ENCODE measurements around the gene RNU6-1.

The RNU6-1 gene

DNA sequence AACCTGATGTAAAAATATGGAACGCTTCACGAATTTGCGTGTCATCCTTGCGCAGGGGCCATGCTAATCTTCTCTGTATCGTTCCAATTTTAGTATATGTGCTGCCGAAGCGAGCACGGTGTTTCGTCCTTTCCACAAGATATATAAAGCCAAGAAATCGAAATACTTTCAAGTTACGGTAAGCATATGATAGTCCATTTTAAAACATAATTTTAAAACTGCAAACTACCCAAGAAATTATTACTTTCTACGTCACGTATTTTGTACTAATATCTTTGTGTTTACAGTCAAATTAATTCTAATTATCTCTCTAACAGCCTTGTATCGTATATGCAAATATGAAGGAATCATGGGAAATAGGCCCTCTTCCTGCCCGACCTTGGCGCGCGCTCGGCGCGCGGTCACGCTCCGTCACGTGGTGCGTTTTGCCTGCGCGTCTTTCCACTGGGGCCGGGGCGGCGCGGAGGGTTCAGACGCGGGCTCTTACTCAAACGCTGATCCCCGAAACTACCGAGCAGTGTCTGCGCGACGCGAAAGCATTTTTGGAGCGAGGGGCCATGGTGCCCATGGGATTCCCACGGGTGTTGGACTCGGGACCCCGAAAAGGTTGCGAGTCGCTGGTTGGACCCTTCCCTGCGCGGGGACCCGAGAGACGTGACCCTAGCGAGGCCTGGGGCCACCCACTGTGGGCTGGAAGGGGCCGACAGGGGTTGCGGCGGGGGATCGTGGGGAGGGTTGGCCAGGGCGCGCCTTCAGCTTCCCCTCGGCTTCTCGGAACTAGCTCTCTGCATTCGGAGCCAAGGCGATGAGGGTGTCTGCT, at the start of gene RNU6-1:
RNU6-1 (minus strand) TSS at position 117 of the 820 bp plus-strand sequence.
- DNase-seq (ENCODE audit: low spot score), result peak; percentile 96

DNA sequence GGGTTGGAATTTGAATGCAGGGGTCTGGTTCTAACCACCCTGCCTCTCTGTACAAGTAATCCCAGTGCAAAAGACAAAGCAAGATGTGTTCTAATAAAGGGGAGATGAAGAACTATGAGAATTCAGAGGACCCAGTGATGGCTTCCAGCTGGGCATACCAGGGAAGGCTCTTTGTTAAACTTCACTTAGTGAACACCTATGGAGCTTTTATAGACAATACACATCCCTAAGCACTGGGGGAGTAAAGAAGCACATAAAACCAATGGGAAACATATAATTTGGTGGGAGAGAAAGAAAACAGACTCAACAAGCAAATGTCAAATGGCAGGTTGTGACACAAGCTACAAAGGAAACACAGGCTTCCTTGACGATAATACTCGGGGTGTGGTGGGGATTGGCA, 47.9 kb upstream of the RNU6-1 start:
- DNase-seq (ENCODE audit: low spot score), result no peak

DNA sequence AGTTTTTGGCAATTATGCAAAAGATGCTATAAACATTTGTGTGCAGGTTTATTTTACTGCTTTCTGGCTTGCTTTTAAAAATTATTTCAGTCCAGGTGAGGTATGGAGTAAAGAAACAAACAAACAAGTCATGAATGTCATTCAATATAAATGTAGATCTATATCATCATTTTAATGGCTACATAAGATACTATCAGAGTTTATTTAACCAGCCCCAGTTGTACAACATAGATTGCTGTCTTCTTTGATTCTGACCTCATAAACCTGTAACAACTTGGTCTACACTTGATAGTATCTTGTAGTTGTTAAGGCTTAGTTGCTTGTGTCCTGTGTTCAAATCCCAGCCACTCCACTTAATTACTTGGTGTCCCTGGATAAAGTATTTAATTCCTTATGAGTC, 46.0 kb upstream of the RNU6-1 start:
- no peak for DNase-seq (ENCODE audit: low spot score)

DNA sequence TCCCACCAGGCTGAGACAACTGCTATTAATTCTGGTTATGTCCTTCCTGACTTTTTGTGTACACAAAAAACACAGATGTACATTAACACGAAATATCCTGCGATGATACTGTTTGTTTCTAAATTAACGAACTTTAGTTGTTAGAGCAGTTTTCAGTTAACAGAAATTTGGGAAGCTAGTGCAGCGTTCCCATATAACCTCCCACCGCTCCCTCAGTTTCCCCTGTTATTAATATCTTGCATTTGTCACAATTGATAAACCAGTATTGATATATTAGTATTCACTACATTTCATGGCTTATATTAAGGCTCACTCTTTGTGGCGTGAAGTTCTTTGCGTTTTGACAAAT, 45.3 kb upstream of the RNU6-1 start:
- no peak for DNase-seq (ENCODE audit: low spot score)

DNA sequence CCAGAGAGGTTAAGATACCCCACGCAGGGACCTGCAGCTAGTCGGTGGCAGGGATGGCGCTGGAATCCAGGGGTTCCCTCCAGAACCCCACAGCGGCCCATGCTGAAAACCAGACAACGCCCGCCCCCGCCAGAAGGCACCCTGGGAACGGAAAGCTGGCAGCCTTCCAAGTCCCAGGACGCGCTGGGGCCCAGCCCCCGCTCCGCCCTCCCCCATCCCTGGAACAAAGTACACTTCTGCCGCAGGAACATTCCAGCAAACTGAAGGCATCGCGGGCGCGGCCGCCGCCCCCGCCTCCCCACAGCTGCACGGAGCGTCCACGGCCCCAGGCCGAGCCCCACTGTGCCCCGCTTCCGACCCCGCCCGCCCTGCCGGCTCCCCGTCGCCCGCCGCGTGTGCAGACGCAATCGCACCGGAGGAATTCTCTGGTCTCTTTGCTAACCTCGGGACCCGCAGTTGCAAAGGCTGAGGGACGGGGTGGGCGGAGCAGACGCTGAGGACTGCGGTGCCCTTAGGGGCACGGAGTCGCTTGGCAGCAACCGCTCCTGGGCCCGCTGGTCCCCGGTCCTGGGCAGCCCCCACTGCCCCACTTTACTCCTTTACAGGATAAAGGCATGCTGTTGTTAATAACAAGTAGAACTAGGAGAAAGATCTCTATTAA, 44.8 kb upstream of the RNU6-1 start:
- DNase-seq (ENCODE audit: low spot score), result peak; percentile 34

DNA sequence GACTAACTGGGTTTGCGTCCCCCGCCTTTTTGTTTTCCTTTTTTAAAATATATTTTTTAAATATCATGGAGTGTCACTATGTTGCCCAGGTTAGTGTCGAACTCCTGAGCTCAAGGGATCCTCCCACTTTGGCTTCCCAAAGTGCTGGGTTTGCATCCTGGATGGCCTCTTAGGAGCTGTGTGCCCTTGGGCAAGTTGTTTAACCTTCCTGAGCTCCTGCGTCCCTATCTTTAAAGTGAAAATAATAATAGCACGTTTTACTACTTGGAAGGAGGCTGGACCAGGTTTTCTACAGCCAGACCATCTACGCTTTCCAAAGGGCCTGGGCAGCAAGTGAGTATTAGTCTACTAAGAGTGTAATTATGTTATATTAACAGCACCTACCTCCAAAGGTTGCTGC, 44.2 kb upstream of the RNU6-1 start:
- no peak for DNase-seq (ENCODE audit: low spot score)

DNA sequence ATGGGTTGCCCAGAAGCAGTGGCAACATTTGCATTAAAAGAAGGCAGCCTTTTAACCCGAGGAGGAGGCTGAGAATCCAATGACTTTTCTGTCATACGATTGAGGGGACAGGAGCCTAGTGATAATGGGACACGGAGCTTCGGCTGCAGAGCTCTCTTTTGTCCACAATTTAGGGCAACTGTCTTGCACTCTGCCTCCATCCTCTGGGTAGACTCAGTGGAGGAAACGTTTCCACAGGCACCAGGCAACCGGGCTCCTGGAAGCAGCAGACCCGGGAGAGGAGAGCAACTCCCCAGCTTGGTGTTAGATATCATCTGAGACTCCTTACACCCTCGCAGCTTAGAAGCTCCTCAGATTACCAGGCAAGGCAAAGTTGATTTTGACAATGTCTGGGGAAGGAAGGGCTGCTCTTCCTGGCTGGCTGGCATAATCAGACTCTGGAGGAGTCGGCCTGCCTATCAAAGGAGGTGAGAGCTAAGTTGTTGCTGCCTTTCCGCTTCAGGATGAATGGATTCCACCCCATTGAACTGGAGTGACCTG, 43.5 kb upstream of the RNU6-1 start:
- DNase-seq (ENCODE audit: low spot score), result no peak

DNA sequence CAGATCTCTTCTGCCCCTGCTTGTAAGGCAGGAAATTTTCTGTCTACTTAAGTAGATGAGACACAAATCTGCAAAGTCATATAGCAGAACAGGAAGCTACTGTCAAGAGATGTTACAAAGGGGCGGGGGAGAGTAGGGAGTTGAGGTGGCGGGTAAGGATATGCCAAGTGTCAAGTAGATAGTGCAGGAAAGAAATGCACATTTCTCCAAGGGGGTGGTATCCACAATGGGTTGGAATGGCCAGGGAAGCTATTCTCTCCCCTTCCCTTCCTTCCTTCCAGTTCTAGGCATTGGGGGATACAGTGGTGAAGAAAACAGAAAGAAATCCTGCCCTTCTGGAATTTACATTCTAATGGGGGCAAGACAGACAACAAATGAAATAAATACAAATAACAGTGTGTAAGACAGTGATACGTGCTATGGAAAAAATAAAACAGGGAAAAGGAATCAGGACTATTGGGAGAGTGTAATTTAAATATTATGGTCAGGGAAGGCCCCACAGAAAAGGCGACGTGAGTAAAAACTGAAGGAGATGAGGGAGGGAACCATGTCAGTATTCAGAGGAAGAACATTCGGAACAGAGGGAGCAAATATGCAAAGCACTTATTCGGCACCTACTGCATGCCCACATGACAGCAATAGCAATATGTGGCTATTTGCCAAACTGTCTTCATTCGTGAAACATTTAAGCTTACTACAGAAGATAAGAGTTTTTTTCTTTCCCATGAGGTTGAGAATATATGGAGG, 42.8 kb upstream of the RNU6-1 start:
- no peak for DNase-seq (ENCODE audit: low spot score)

DNA sequence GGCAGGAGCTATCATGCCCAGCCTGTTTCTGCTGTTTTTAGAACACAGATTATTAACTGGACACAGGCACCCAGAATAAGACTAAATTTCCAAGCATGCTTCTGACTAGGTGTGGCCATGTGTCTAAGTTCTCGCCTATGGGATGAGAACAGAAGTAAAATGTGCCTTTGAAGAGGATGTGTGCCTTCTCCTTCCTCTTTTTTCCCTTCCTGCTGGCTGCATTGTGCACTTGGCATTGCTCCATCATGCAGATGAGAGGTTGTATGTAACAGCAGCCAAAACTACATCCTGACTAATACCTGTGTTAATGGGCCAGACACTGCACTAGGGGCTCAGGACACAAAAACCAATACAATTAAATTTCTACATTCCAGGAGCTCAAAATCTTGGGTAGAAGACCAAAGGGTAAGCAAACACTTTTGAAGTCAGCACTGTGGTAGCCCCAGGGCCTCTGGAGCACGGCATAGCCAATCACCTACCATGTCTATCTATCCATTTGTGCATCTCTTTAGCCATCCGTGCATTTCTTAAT, 40.9 kb upstream of the RNU6-1 start:
- DNase-seq (ENCODE audit: low spot score), result no peak

DNA sequence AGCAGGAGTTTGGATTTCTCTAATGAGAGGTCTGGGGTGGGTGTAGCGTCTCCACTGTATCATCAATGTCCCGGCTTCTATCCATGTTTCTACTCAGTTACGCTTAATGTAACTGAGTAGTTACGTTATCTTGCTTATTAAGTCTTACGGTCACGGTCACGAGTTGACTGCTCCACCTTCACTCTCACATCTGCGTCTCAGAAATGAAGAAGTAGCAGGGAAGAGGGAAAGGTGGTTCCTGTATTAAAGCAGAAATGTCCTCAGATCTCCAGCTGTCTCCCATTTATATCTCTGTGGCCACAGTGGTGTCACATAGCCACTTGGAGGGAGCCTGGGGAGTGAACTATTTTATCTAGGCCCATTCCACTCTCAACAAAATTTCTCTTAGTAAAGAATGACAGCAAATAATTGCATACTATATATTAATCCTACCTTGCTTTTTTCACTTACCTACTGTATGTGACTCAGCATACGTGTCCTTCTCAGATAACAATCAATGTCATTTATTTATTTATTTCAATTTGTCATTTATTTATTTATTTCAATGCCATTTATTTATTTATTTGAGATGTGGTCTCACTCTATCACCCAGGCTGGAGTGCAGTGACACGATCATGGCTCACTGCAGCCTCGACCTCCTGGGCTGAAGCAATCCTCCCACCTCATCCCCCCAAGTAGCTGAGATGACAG, 39.7 kb upstream of the RNU6-1 start:
- no peak for DNase-seq (ENCODE audit: low spot score)

DNA sequence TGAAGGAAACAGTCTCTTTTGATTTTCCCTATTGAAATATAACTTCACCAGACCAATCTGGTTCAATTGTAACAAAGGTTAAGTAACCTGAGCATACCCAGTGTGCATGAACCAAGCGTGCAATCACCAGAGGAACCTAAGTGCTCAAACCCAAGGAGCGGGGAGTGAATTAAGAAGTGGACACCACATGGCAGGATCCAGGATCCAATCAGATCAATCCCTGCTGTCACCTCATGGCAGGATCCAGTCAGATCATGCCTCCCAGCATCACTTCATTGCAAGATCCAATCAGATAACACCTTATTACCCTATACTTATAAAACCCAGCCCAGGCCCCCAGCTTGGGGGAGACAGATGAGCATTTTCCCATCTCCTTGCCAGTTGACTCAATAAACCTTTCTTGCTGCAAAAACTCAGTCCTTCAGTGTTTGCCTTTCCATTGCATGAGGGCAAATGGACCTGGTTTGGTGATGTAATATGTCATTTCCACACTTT, 38.9 kb upstream of the RNU6-1 start:
- no peak for DNase-seq (ENCODE audit: low spot score)

DNA sequence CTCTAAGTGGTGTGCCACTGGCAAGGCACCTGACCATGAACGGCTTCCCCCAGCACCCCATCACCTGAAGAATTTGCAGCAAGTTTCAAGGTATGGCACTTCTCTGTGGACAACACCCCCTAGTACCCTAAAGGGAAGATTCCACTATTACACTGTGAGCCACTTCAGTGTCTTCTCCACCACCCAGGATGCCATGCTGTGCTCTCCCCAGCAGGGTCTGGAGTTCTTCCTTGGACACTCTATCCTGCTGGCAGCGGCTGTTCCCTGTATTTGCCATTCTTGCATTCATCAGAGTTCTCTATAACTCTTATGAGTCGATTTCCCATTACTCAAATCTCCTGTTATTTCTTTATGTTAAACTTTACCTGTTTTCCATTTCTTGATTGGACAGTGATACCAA, 33.9 kb upstream of the RNU6-1 start:
- DNase-seq (ENCODE audit: low spot score), result no peak

DNA sequence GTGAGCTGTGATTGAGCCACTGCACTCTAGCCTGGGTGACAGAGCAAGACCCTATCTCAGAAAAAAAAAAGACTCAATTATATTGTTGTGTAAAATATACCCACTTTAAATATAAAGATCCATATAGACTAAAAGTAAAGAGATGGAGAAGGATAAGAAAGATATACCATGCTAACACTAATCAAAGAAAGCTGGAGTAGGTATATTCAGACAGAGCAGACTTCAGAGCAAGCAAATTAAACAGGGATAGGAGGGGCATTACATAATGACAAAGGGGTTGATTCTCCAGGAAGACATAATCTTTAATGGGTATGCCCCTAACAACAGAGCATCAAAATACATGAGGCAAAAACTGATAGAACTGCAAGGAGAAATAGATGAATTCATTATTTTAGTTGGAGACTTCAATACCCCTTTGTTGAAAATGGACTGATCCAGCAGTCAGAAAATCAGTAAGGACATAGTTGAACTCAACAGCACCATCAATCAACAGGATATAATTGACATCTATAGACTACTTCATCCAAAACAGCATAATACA, 31.1 kb upstream of the RNU6-1 start:
- DNase-seq (ENCODE audit: low spot score), result no peak

DNA sequence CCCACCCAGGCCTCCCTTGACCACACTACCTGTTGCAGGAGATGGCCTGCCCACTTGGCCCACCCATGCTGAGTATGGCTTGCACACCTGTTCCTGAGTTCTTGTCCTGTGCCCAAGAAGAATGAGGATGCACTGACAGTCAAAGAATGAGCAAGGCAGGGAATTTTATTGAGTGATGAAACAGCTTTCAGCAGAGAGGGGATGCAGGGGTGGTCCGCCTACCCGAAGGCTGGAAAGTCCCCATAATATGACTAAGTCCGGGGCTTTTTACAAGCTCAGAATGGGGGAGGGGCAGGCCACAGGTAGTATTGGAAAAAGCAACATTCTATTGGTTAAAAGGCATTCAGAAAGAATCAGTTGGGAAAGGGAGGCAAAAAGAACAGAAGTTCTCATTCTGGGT, 29.9 kb upstream of the RNU6-1 start:
- no peak for DNase-seq (ENCODE audit: low spot score)

DNA sequence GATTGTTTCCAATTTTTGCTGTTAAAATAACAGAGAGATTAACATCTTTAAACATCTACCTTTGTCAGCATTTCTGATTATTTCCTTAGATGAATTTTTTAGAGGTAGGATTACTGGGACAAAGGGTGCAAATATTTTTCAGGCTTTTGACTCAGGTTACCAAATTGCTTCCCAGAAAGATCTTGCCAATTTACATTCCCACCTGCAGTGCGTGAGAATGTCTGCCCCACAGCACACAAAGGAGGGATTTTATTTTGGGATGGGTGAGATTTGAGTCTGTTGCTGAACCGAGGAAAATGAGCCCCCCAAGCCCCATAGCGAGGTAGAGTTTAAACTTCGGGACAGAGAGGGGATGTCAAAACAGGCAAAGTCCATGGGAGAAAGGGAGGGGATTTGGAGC, 25.9 kb upstream of the RNU6-1 start:
- DNase-seq (ENCODE audit: low spot score), result no peak

DNA sequence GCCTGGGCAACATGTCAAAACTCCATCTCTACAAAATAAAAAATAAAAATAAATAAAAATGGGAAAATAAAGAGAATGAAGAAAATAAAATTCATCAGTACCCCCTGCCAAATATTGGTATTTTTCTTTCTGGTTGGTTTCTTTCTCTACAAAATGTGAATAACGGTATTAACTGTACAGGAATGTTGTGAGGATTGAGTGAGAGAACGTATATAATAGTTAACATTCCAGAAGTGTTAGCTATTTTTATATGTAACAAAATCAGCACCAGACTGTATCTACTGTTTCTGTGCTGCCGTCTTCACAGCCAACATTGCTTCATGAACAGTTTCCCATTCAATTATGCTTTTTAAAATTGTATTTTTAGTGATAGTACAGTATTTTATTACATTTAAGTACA, 25.5 kb upstream of the RNU6-1 start:
- DNase-seq (ENCODE audit: low spot score), result no peak

DNA sequence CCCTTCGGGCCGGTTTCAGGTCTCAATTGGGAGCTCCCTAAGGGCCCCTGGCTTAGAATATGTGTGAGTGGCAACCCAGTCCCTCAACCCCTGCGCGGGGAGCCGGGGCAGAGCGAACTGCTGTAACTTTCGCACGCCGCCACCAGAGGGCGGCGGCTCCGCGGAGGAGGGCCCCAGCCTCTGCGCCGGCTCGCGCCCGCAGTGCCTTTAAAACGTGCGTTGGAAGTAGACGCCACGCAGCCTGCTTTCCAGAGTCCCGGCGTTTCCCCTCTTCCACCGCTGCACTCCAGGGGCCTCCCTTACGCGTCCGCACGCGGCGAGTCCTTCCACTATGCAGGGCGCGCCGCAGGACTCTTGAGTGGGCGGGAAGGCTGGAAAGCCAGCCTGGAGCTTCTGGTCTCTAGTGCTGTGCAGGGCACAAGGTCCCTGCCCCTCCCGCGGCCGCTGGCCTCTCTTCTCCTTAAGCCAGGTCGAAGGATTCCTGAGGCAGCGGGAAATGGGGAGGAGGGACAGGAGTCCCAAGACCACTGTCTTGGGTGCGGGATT, 23.7 kb upstream of the RNU6-1 start:
- DNase-seq (ENCODE audit: low spot score), result peak; percentile 85

DNA sequence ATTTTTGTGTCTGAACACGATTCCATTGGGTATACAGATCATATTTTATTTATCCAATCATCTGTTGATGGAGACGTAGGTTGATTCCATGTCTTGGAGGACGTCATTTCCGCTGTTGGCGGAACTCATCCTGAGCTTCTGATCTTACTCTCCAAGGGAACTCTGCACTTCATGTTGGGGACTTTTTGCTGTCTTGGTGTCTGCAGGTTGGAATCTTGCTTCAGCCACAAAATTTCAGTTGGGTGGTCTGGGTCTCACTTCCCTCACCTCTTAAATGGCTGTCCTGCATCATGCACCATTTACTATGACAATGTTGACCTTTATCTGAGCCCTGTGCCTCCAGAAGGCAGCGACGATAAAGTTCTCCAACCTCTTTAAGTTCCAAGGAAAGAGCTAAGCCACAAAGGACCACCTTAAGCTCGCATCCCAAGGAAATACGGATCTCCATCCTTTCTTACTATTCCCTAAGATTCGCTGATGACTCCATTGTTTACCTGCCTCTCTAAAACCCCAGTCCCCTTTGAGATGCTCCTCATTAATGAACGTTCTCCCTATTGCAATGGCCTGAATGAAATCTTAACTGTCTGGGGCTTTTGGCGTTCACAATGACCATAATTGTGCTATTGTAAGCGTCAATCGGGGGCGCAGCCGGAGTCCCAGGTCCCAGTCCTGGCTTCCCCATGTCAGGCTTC, 23.1 kb upstream of the RNU6-1 start:
- DNase-seq (ENCODE audit: low spot score), result no peak

DNA sequence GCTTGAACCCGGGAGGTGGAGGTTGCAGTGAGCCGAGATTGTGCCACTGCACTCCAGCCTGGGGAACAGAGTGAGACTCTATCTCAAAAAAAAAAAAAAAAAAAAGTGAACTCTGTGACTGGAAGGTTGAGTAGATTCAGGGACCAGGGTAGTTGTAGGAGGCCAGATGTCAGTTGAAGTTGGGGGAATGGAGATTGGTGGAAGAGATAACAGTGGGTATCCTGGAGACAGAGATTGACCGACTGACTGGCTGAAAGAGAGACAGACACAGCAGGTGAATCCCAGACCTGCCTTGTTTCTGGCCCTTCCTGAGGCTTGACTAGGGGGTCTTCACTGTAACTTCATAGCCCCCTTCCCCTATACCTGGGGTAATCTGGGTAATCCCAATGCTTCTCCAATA, 22.1 kb upstream of the RNU6-1 start:
- no peak for DNase-seq (ENCODE audit: low spot score)

DNA sequence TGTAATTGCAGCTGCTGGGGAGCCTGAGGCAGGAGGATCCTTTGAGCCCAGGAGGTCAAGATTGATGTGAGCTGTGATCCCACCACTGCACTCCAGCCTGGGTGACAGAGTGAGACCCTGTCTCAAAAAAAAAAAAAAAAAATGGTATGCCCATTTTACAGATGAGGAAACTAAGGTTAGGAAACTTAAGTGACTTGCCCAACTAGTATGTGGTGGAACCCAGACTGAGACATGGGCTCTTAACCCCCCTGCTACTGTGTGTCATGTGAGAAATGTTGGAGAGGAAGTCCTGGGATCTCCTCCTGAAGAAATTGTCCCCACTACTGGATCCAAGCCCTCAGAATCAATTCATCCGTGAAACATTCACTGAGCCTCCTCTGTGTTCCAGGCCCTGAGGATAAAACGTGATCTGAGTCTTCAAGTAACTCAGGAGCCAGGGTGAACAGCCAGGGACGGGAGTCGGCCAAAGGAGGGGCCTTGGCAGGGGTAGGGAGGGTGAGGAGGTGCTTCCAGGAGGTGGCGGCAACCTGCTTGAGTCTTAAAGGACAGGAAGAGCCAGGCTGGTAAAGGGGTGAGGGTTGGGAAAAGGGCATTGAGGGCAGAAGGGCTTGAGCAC, 19.6 kb upstream of the RNU6-1 start:
- no peak for DNase-seq (ENCODE audit: low spot score)

All from RKO (cell line).